PC-9 (cell line): ENCODE results near the gene FOS.

Experiments used
- EZH2 ChIP-seq: fragments of 200-600 bp; sonication (generic); IDR thresholded peaks from 2 replicates; pipeline ENCODE4 v1.8.0; 2017; ENCODE audit warnings: antibody characterized with exemption, low read depth
- TF ChIP-seq, protein P1 (sequence below): fragments of 200-600 bp; sonication (generic); conservative IDR thresholded peaks from 2 replicates; pipeline ENCODE4 v1.6.1; 2017; ENCODE audit warnings: mixed run types, antibody characterized with exemption, mild to moderate bottlenecking, moderate library complexity

DNA sequence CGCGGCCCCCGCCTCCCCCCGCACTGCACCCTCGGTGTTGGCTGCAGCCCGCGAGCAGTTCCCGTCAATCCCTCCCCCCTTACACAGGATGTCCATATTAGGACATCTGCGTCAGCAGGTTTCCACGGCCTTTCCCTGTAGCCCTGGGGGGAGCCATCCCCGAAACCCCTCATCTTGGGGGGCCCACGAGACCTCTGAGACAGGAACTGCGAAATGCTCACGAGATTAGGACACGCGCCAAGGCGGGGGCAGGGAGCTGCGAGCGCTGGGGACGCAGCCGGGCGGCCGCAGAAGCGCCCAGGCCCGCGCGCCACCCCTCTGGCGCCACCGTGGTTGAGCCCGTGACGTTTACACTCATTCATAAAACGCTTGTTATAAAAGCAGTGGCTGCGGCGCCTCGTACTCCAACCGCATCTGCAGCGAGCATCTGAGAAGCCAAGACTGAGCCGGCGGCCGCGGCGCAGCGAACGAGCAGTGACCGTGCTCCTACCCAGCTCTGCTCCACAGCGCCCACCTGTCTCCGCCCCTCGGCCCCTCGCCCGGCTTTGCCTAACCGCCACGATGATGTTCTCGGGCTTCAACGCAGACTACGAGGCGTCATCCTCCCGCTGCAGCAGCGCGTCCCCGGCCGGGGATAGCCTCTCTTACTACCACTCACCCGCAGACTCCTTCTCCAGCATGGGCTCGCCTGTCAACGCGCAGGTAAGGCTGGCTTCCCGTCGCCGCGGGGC lies at the start of gene FOS:
- TF ChIP-seq, protein P1, sequence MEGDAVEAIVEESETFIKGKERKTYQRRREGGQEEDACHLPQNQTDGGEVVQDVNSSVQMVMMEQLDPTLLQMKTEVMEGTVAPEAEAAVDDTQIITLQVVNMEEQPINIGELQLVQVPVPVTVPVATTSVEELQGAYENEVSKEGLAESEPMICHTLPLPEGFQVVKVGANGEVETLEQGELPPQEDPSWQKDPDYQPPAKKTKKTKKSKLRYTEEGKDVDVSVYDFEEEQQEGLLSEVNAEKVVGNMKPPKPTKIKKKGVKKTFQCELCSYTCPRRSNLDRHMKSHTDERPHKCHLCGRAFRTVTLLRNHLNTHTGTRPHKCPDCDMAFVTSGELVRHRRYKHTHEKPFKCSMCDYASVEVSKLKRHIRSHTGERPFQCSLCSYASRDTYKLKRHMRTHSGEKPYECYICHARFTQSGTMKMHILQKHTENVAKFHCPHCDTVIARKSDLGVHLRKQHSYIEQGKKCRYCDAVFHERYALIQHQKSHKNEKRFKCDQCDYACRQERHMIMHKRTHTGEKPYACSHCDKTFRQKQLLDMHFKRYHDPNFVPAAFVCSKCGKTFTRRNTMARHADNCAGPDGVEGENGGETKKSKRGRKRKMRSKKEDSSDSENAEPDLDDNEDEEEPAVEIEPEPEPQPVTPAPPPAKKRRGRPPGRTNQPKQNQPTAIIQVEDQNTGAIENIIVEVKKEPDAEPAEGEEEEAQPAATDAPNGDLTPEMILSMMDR: no peak
- TF ChIP-seq EZH2: no peak
